ENCODE data around the gene CNTN2. TPM values are rescaled to one million over a fixed set of nuclear protein-coding genes. Genes with fewer than 3 reads are reported as not detected.

Gene CNTN2
- total RNA-seq, 1 experiment from 2014 or later = 1.2 TPM

- TF ChIP-seq STAT6 (CRISPR knock-in tag; conservative IDR thresholded peaks at IDR 0.05; ENCODE audit: low read depth) = no peak
- TF ChIP-seq GTF2I (CRISPR knock-in tag; conservative IDR thresholded peaks at IDR 0.05) = no peak
- no peak for TF ChIP-seq RELA (CRISPR knock-in tag; IDR thresholded peaks at IDR 0.05; ENCODE audit: borderline replicate concordance)
Measured at GRCh38 chr1:205025239-205025638, 17.8 kb upstream of the CNTN2 start (continued).

GRCh38 chr1:205026181-205026580, 16.8 kb upstream of the CNTN2 start:
- no peaks in the 10 kb centered on the region for H3K36me3 Mint-ChIP-seq
- ATAC-seq (peak; percentile 68), DNase-seq (ENCODE audit: low spot score) (no peak)
- TF ChIP-seq KAT7 (CRISPR knock-in tag; IDR thresholded peaks at IDR 0.05; ENCODE audit: borderline replicate concordance) (no peak), NFATC4 (CRISPR knock-in tag; IDR thresholded peaks at IDR 0.05) (no peak), ZNF532 (CRISPR knock-in tag; IDR thresholded peaks at IDR 0.05; ENCODE audit: borderline replicate concordance) (no peak), TEAD4 (CRISPR knock-in tag; IDR thresholded peaks at IDR 0.05) (no peak), GABPB1 (CRISPR knock-in tag; IDR thresholded peaks at IDR 0.05) (no peak), AFF4 (CRISPR knock-in tag; IDR thresholded peaks at IDR 0.05; ENCODE audit: borderline replicate concordance) (no peak), FOXP1 (CRISPR knock-in tag; IDR thresholded peaks at IDR 0.05; ENCODE audit: borderline replicate concordance) (no peak), NR1H2 (CRISPR knock-in tag; IDR thresholded peaks at IDR 0.05) (no peak), CREB1 (CRISPR knock-in tag; IDR thresholded peaks at IDR 0.05) (no peak), ATF3 (CRISPR knock-in tag; conservative IDR thresholded peaks at IDR 0.05) (no peak), HMGXB4 (CRISPR knock-in tag; IDR thresholded peaks at IDR 0.05) (no peak)
- no peak overlapping the region for H3K27ac Mint-ChIP-seq
- H3K4me3 Mint-ChIP-seq = no peak overlapping the region
- H3K27me3 Mint-ChIP-seq (ENCODE audit: low read depth) = peaks cover 32% of the 10 kb centered on the region
- peaks cover 10% of the 10 kb centered on the region for H3K4me1 Mint-ChIP-seq
- H3K9me3 Mint-ChIP-seq = no peaks in the 10 kb centered on the region
- ChIA-PET CTCF (interaction anchor here (0.6 to 4.6 kb wide), 3 partner anchors 35 to 513 kb away, joined by 3 to 64 read pairs (median 4); no protein-coding TSS in a partner anchor), POLR2A (no interaction called here)
